B cell (primary cell): ENCODE results near the gene CALD1.

Experiments used
- EZH2 ChIP-seq: IDR thresholded peaks from 2 replicates; pipeline ENCODE4 v1.6.1; 2012; ENCODE audit warnings: borderline replicate concordance, low read depth, mild to moderate bottlenecking, moderate library complexity, low read length; ENCODE audit not compliant: insufficient read depth, poor library complexity, severe bottlenecking
- TF ChIP-seq, protein P1 (sequence below): fragments of 200-600 bp; IDR thresholded peaks from one replicate; pipeline ENCODE4 v1.8.0; 2022; ENCODE audit warnings: antibody characterized with exemption, mild to moderate bottlenecking

DNA sequence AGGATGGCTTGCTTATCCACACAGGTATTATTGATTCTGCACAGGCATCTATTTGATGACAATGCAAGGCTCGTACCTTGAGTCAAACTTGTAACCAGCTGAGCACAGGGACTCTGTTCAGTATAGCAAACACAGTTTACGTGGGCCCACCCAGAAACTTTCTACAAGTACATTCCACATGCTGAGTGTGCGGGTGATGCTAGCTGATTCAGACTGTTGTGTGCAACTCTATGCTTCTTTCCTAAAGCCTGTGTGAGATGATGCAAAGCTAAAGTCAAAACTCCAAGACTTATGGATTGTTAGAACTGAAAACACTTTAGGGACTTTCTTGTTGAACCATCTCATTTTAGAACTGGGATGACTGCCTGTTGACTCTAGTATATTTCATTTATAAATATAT, 21.5 kb upstream of the CALD1 start:
- TF ChIP-seq, protein P1, sequence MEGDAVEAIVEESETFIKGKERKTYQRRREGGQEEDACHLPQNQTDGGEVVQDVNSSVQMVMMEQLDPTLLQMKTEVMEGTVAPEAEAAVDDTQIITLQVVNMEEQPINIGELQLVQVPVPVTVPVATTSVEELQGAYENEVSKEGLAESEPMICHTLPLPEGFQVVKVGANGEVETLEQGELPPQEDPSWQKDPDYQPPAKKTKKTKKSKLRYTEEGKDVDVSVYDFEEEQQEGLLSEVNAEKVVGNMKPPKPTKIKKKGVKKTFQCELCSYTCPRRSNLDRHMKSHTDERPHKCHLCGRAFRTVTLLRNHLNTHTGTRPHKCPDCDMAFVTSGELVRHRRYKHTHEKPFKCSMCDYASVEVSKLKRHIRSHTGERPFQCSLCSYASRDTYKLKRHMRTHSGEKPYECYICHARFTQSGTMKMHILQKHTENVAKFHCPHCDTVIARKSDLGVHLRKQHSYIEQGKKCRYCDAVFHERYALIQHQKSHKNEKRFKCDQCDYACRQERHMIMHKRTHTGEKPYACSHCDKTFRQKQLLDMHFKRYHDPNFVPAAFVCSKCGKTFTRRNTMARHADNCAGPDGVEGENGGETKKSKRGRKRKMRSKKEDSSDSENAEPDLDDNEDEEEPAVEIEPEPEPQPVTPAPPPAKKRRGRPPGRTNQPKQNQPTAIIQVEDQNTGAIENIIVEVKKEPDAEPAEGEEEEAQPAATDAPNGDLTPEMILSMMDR = no peak
- no peak for TF ChIP-seq EZH2
